CD4-positive, alpha-beta T cell treated with Interleukin-15 for 4 hours (primary cell): ENCODE data around the gene PTPRN2.
"Not testable (repeated sequence)": the region's sequence is repeated elsewhere in the genome, so short reads cannot be mapped to it uniquely, and the experiment has no call there.

ENCODE experiments used
- DNase-seq: peaks from one replicate; pipeline ENCODE4 v3.0.0-alpha.2; 2020; ENCODE audit warnings: low spot score

PTPRN2 gene

GRCh38 chr7:157926107-157926506 lies 661.5 kb downstream of the PTPRN2 start:
- no peak for DNase-seq

- no peak for DNase-seq
These were observed 662.2 kb downstream of the PTPRN2 start for GRCh38 chr7:157925383-157925875.

GRCh38 chr7:157923903-157924630 lies 663.6 kb downstream of the PTPRN2 start:
- no peak for DNase-seq

- DNase-seq = no peak
These were observed 665.0 kb downstream of the PTPRN2 start for GRCh38 chr7:157922576-157922975.

- no peak for DNase-seq
These were observed 669.1 kb downstream of the PTPRN2 start for GRCh38 chr7:157918326-157919080.

GRCh38 chr7:157916946-157917640 lies 670.5 kb downstream of the PTPRN2 start:
- no peak for DNase-seq

GRCh38 chr7:157910446-157910845 lies 677.2 kb downstream of the PTPRN2 start:
- no peak for DNase-seq

- not testable (repeated sequence) for DNase-seq
These were observed 677.6 kb downstream of the PTPRN2 start for GRCh38 chr7:157910045-157910444.

- DNase-seq = no peak
These were observed 678.3 kb downstream of the PTPRN2 start for GRCh38 chr7:157909370-157909769.

- no peak for DNase-seq
These were observed 679.4 kb downstream of the PTPRN2 start for GRCh38 chr7:157908006-157908782.

- DNase-seq = no peak
These were observed 680.5 kb downstream of the PTPRN2 start for GRCh38 chr7:157907091-157907490.

GRCh38 chr7:157906583-157906982 lies 681.0 kb downstream of the PTPRN2 start:
- DNase-seq = no peak

GRCh38 chr7:157905651-157906461 lies 681.8 kb downstream of the PTPRN2 start:
- no peak for DNase-seq

GRCh38 chr7:157904866-157905570 lies 682.6 kb downstream of the PTPRN2 start:
- DNase-seq = no peak

GRCh38 chr7:157904211-157904865 lies 683.3 kb downstream of the PTPRN2 start:
- DNase-seq = no peak

- DNase-seq = no peak
These were observed 683.9 kb downstream of the PTPRN2 start for GRCh38 chr7:157903710-157904109.

- DNase-seq = no peak
These were observed 684.3 kb downstream of the PTPRN2 start for GRCh38 chr7:157903296-157903695.

- DNase-seq = not testable (repeated sequence)
These were observed 685.6 kb downstream of the PTPRN2 start for GRCh38 chr7:157901816-157902610.

GRCh38 chr7:157901166-157901565 lies 686.5 kb downstream of the PTPRN2 start:
- no peak for DNase-seq
